Activated naive CD8-positive, alpha-beta T cell treated with anti-CD3 and anti-CD28 coated beads, Interleukin-2, amount 50 U/mL, for 24 hours (primary cell): ENCODE results near the gene MED4.

Experiments
- ATAC-seq: fragments of 150-1000 bp; cut with Tn5 transposase; one replicate; pipeline ENCODE4 v1.10.0; 2021
- DNase-seq: peaks from one replicate; pipeline ENCODE4 v3.0.0; 2021
- H3K27ac Mint-ChIP-seq: one replicate; pipeline ENCODE4 v1.8.0; 2021; ENCODE audit warnings: mild to moderate bottlenecking, mixed read lengths
- H3K27me3 Mint-ChIP-seq: one replicate; pipeline ENCODE4 v1.8.0; 2021; ENCODE audit warnings: mixed read lengths
- H3K36me3 Mint-ChIP-seq: one replicate; pipeline ENCODE4 v1.8.0; 2021; ENCODE audit warnings: low read depth, mixed read lengths
- H3K4me1 Mint-ChIP-seq: one replicate; pipeline ENCODE4 v1.8.0; 2021; ENCODE audit warnings: mixed read lengths
- H3K4me3 Mint-ChIP-seq: one replicate; pipeline ENCODE4 v1.8.0; 2021; ENCODE audit warnings: mild to moderate bottlenecking, moderate library complexity, mixed read lengths
- H3K9me3 Mint-ChIP-seq: one replicate; pipeline ENCODE4 v1.8.0; 2021; ENCODE audit warnings: mixed read lengths

The MED4 gene, protein sequence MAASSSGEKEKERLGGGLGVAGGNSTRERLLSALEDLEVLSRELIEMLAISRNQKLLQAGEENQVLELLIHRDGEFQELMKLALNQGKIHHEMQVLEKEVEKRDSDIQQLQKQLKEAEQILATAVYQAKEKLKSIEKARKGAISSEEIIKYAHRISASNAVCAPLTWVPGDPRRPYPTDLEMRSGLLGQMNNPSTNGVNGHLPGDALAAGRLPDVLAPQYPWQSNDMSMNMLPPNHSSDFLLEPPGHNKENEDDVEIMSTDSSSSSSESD

DNA sequence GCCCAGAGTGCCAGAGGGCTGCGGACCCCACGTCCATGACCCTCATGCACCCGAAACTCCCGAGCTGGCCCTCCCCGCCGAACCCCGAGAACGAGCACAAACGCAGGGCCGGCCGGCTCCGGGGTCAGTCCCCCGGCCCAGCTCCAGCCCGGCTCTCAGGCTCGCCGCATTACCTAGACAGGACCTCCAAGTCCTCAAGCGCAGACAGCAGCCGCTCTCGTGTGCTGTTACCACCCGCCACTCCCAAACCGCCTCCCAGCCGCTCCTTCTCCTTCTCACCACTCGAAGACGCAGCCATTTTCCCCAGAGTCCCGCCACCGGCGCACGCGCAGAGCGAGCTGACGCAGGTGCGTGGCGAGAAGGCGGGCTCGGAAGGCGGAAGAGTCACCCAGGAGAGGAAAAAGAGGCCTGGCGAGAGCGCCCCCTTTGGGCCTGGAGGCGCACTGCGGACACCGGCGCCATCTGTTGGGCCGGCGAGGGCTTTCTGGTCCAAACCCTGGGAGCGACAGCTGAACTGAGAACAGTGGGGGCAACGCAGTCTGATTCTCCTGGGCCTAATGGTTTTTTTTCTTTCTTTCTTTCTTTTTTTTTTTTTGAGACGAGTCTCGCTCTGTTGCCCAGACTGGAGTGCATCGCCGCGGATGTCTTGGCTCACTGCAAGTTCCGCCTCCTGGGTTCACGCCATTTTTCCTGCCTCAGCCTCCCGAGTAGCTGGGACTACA is at the start of gene MED4:
TSS of gene MED4 (minus strand) at position 324 of the 722 bp plus-strand sequence. CDS start at position 298, 26 bp downstream.
- Mint-ChIP-seq H3K36me3 (peaks cover 11% of the 10 kb centered on the region), H3K27ac (peak within 1 kb of the TSS; percentile 96), H3K9me3 (no peaks in the 10 kb centered on the region), H3K4me3 (peak within 1 kb of the TSS; percentile 95), H3K27me3 (peaks cover 4% of the 10 kb centered on the region), H3K4me1 (peaks cover 45% of the 10 kb centered on the region)
- ATAC-seq (peak; percentile 91), DNase-seq (peak; percentile 99)

DNA sequence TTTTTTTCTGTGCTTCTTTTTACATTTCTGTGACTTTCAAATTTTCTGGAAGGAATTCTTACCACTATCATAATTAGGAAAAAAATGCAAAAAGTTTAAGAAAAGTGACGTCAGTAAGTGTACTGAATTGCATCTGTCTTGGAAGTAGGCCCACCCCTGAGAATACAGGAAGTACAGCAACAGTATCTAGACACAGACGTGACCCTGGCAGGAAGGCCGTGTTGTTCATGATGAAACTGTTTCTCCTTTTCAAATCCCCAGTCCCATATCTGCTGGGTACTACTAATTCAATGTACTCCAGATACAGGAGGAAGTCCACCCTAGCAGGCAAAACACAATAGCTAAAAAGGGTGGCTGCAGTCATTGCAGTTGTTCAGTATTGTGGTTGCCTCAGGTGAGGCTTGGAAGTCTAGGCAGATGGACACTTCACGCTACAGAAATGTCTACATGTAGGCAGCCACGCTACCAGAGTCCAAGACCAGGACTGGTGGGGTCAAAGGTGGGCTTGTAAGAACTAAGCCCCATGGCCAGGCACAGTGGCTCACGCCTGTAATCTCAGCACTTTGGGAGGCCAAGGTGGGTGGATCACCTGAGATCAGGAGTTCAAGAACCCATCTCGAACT is 49.6 kb upstream of the MED4 start:
- peaks cover 39% of the 10 kb centered on the region for H3K4me1 Mint-ChIP-seq
- DNase-seq (no peak), ATAC-seq (no peak)
- H3K9me3 Mint-ChIP-seq, result no peaks in the 10 kb centered on the region
- no peak overlapping the region for H3K4me3 Mint-ChIP-seq
- H3K27ac Mint-ChIP-seq, result peak overlapping the region; percentile 56
- no peaks in the 10 kb centered on the region for H3K36me3 Mint-ChIP-seq
- no peaks in the 10 kb centered on the region for H3K27me3 Mint-ChIP-seq

DNA sequence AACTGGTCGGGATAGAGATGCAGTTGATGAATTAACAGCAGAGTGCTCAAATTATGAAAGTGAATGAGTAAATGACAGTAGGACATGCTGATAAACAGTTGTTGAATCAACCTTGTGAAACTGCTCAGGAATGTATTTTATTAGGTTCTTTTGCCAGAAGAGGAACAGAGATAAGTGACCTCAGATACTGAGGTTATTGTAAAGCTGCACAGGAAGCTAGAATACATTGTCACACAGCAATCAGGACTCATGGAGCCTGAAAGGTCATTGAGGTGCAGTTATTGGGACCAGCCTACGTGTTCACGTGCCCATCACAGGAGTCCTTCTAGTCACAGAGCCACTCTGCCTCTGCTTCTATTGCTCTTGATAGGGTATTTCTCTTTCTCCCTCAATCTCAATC is 47.5 kb upstream of the MED4 start:
- ATAC-seq (no peak), DNase-seq (no peak)
- no peaks in the 10 kb centered on the region for H3K27me3 Mint-ChIP-seq
- no peaks in the 10 kb centered on the region for H3K9me3 Mint-ChIP-seq
- no peak overlapping the region for H3K27ac Mint-ChIP-seq
- H3K36me3 Mint-ChIP-seq, result no peaks in the 10 kb centered on the region
- no peak overlapping the region for H3K4me3 Mint-ChIP-seq
- peaks cover 44% of the 10 kb centered on the region for H3K4me1 Mint-ChIP-seq

DNA sequence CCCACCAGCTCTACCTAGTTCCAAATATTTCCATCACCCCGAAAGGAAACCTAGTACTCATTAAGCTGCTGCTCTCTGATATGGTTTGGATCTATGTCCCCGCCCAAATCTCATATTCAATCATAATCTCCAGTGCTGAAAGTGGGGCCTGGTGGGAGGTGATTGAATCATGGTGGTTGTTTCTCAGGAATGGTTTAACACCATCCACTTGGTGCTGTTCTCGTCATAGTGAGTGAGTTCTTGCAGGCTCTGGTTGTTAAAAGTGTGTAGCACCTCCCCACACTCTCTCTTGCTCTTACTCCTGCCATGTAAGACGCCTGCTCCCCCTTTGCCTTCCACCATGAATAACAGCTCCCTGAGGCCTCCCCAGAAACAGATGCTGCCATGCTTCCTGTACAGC is 43.4 kb upstream of the MED4 start:
- peak; percentile 96 for ATAC-seq
- no peak for DNase-seq
- no peaks in the 10 kb centered on the region for H3K27me3 Mint-ChIP-seq

DNA sequence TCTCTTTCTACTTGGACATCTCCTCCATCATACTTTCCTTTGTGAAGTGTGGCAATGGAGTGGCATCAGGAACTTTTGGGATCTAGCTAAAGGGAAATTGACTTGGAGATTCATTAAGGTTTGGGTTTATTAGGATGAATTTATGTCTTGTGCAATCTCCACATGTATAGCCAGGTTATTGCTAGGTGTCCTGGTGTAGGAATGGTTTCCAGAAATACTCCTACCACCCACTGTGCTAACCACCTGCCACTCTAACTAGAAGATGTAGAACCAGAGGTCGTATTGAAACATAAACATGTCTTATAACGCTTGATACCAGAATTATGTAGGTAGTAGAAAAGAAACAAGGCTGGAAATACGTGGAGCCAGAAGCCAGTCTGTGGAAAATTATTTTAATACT is 38.1 kb upstream of the MED4 start:
- H3K27me3 Mint-ChIP-seq, result no peaks in the 10 kb centered on the region

More for the DNA sequence above, 43.4 kb upstream of the MED4 start:
- H3K9me3 Mint-ChIP-seq, result no peaks in the 10 kb centered on the region
- H3K4me3 Mint-ChIP-seq, result no peak overlapping the region
- no peaks in the 10 kb centered on the region for H3K36me3 Mint-ChIP-seq
- H3K4me1 Mint-ChIP-seq, result peaks cover 30% of the 10 kb centered on the region
- peak overlapping the region; percentile 66 for H3K27ac Mint-ChIP-seq

DNA sequence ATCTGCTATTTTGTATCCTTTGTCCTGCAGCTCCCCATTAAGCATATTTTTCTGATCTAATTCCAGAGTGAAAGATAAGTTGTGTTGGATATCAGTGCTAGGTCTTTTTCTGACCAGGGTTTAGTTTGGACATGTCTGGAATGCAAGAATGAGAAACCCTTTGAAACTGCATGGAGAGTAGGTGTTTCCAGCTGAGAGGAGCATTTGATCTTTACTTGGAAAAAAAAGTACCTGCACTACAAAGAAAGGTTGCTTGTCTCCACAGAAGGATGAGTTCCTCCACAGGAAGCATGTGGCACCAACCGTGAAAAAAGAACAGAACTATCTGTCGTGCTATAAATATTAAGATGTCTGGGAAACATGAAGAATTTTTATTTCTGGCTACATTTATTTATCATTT is 36.6 kb upstream of the MED4 start:
- no peak for ATAC-seq
- Mint-ChIP-seq H3K27ac (no peak overlapping the region), H3K27me3 (no peaks in the 10 kb centered on the region), H3K4me1 (peaks cover 22% of the 10 kb centered on the region), H3K36me3 (no peaks in the 10 kb centered on the region), H3K9me3 (no peaks in the 10 kb centered on the region), H3K4me3 (no peak overlapping the region)
- DNase-seq, result no peak

More for the DNA sequence above, 38.1 kb upstream of the MED4 start:
- Mint-ChIP-seq H3K9me3 (no peaks in the 10 kb centered on the region), H3K36me3 (no peaks in the 10 kb centered on the region), H3K27ac (no peak overlapping the region), H3K4me1 (peaks cover 20% of the 10 kb centered on the region), H3K4me3 (no peak overlapping the region)
- DNase-seq (no peak), ATAC-seq (no peak)

DNA sequence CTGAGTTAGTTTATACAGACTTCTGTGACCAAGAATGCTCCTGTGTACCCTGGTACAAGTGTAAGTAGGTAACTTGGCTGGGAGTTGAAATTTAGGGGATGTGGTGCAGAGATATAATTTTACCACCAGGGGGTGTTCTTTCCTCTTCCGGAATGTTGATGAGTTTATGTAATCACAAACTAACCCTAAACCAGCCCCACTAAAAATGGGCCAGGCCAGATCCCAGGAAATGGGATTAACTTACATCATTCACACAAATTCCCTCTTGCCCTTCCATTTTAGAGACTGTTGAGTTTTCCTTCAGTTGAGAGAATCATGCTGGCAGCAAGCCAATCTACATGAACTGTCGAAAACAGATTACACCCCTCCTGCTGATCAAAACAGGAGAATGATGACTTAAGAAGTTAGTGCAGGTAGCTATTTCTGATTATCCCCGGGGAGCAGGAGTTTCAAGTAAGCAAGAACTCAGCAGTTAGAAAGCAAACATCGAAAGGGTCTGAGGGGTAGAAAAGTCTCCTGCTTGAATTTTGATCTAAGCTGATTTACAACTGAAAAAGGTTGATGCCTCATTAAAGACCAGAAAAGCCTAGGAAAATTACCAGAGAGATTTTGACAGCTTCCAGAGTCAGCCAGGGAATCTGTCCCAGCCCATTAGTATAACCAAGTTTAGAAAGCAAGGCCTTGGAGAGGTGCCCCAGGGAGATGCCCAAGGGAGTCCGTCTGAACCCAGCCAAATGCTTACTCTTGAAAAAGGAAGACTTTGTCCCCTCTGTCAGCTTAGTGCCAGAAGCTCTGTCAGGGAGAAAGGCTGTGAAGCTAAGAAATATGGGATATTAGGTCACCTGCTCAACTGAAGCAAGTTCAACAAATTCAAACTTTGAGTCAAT is 32.3 kb upstream of the MED4 start:
- H3K4me3 Mint-ChIP-seq, result peak overlapping the region; percentile 10
- no peaks in the 10 kb centered on the region for H3K9me3 Mint-ChIP-seq
- ATAC-seq (peak; percentile 59), DNase-seq (no peak)
- no peaks in the 10 kb centered on the region for H3K36me3 Mint-ChIP-seq
- H3K27ac Mint-ChIP-seq, result peak overlapping the region; percentile 14
- peaks cover 20% of the 10 kb centered on the region for H3K4me1 Mint-ChIP-seq
- H3K27me3 Mint-ChIP-seq, result no peaks in the 10 kb centered on the region

DNA sequence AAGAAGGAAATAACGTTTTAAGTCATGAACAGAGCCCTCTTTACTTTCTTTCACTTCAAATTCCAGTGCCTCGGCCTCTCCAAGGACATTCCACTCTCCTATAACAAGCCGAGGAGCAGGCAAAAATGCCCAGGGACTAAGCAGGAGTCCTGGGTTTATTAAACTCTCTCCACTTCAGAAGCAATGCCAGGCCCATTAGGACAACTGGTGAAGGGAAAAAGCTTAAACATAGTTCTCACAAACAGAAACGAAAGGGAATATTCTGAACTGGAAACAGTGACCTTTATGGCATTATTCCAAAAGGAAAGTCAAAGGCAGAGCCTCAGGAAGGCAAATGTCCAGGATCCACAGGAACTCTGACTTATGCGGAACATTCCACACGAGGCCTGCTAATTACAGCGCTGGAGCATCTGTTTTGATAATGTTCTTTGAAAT is 30.9 kb upstream of the MED4 start:
- H3K27ac Mint-ChIP-seq, result no peak overlapping the region
- H3K27me3 Mint-ChIP-seq, result no peaks in the 10 kb centered on the region
- peaks cover 17% of the 10 kb centered on the region for H3K4me1 Mint-ChIP-seq
- no peak for DNase-seq
- no peak overlapping the region for H3K4me3 Mint-ChIP-seq
- ATAC-seq, result no peak
- H3K36me3 Mint-ChIP-seq, result no peaks in the 10 kb centered on the region
- no peaks in the 10 kb centered on the region for H3K9me3 Mint-ChIP-seq

DNA sequence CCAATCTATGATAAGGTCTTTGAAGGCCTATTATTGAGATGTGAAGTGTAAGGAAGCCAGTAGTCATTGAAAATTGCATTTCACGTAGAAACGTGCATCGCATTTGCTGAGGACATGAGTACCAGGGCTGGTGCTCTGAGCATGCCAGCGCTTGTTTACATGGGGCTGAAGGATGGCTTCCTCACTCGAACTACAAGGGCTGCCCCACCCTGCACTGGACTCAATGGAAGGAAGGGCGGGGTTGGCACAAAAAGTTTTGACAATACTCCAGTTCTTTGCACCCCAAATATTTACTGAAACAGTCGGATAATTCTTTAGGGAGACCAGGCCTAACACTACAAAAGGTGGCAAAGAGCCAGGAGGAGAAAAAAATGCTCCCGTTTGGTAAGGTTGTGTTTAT is 28.9 kb upstream of the MED4 start:
- DNase-seq (no peak), ATAC-seq (no peak)
- Mint-ChIP-seq H3K27ac (no peak overlapping the region), H3K27me3 (no peaks in the 10 kb centered on the region), H3K9me3 (no peaks in the 10 kb centered on the region), H3K4me1 (peaks cover 12% of the 10 kb centered on the region), H3K4me3 (no peak overlapping the region), H3K36me3 (no peaks in the 10 kb centered on the region)

DNA sequence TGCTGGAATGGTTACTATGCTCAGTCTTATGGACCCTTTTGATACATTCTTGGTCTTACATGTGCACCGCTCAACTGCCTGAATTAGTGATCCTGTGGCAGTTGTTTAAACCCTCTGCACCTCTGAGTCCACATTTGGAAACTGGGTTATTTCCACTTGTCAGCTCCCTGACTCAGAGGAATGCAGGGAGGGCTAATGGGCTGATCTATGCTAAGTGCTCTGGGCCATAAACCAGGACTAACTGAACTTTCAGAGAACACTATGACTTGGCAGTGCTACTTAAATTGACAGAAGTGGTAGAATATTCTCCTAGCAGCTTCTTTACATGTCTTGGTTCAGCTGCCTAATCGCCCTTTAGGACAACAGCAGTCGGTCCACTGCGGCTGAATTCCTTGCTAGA is 26.8 kb upstream of the MED4 start:
- H3K4me3 Mint-ChIP-seq, result no peak overlapping the region
- H3K27ac Mint-ChIP-seq, result no peak overlapping the region
- ATAC-seq (no peak), DNase-seq (no peak)
- H3K4me1 Mint-ChIP-seq, result peaks cover under 1% of the 10 kb centered on the region
- H3K36me3 Mint-ChIP-seq, result no peaks in the 10 kb centered on the region
- no peaks in the 10 kb centered on the region for H3K9me3 Mint-ChIP-seq
- no peaks in the 10 kb centered on the region for H3K27me3 Mint-ChIP-seq

DNA sequence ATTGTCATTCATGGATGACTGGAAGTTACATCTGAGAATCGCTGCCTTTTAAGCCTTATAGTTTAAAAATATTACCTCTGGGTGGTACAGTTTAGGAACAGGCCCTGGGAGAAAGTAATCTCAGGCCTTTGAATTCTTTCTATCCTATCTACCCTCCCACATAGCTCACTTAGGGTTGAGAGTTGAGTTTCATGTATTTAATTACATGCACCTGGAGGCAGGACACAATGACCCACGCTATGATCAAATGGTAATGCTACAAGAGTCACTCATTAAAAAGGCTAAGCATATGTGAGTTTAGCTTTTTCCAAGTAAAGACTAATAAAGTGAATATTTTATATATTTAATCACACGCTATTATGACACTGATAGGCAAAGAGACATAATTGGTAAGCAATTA is 25.3 kb upstream of the MED4 start:
- H3K4me3 Mint-ChIP-seq, result no peak overlapping the region
- no peaks in the 10 kb centered on the region for H3K36me3 Mint-ChIP-seq

DNA sequence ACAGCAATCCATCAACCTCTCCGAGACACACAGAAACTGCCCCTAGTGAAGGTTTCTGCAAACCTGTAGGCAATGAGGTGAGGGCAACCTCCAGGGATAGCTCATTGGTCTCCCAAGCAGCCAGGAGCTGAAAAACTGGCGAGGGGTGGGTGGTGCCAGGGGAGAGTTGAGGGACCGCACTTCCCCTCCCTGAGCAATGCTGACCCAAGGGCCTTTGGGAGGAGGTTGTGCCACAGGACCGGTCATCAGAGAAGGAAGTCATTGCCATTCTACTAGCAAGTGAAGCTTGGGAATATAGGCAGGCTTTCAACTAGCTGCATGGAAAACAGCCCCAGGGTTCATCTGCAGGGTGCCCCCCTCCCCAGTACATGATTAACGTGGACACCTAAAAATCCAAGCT is 23.1 kb upstream of the MED4 start:
- Mint-ChIP-seq H3K27me3 (peaks cover 8% of the 10 kb centered on the region), H3K9me3 (no peaks in the 10 kb centered on the region), H3K36me3 (no peaks in the 10 kb centered on the region), H3K27ac (no peak overlapping the region), H3K4me3 (no peak overlapping the region), H3K4me1 (peaks cover 5% of the 10 kb centered on the region)
- ATAC-seq (no peak), DNase-seq (no peak)

More for the DNA sequence above, 25.3 kb upstream of the MED4 start:
- ATAC-seq (no peak), DNase-seq (no peak)
- H3K4me1 Mint-ChIP-seq, result no peaks in the 10 kb centered on the region
- H3K27ac Mint-ChIP-seq, result no peak overlapping the region
- H3K27me3 Mint-ChIP-seq, result peaks cover 3% of the 10 kb centered on the region
- no peaks in the 10 kb centered on the region for H3K9me3 Mint-ChIP-seq

DNA sequence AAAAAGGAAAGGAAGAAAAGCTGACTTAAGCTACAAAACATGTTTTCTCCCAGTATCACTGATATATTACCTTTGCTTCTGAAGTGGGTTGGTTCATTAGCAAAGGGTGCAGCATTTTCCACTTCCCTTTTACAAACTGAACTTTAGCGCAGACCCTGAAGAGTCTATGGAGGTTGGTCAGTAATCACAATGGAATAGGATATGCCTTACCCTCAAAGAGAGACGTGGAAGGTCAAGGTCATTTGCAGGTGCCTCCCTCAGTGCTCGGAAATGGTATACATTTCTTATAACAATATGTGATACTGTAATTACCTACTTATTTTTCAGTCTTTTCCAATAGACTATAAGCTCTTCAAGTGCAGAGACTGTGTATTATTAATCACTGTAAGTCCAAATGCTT is 21.9 kb upstream of the MED4 start:
- H3K27ac Mint-ChIP-seq, result no peak overlapping the region
- no peaks in the 10 kb centered on the region for H3K9me3 Mint-ChIP-seq
- H3K36me3 Mint-ChIP-seq, result no peaks in the 10 kb centered on the region
- DNase-seq (no peak), ATAC-seq (no peak)
- no peak overlapping the region for H3K4me3 Mint-ChIP-seq
- peaks cover 8% of the 10 kb centered on the region for H3K27me3 Mint-ChIP-seq
- peaks cover 10% of the 10 kb centered on the region for H3K4me1 Mint-ChIP-seq

DNA sequence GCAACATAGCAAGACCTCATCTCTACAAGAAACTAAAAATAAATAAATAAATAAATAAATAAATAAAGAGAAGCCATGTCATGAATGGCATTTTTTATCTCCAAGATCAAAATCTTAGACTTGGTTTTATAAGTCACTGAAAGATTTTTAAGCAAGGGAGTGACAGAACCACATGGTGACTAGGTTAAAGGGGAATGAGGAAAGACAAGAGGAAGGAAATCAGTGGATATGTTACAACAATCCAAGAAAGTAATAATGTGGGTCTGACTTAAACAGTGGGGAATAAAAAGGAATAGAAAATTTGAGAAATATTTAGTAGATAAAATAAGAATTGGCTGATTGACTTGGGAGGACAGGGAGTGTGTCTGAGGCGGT is 18.8 kb upstream of the MED4 start:
- Mint-ChIP-seq H3K27me3 (peaks cover 8% of the 10 kb centered on the region), H3K9me3 (no peaks in the 10 kb centered on the region), H3K4me3 (no peak overlapping the region), H3K36me3 (no peaks in the 10 kb centered on the region), H3K27ac (no peak overlapping the region), H3K4me1 (peaks cover 13% of the 10 kb centered on the region)
- DNase-seq, result no peak
- no peak for ATAC-seq
